HepG2 (cell line): ENCODE data around the gene NME7. TPM values are rescaled to one million over a fixed set of nuclear protein-coding genes. Genes with fewer than 3 reads are reported as not detected.

Experiments
- ATAC-seq: fragments of 200-7000 bp; cut with Tn5 transposase; 3 replicates; pipeline ENCODE4 v1.9.1; 2020; ENCODE audit warnings: mild to moderate bottlenecking, moderate library complexity
- BruUV-seq: library from RNA; stranded (reverse); fragments of 400-500 nt; replicated peaks from 2 replicates; lab custom pipeline; 2021; lab: Mats Ljungman, UMichigan
- CTCF ChIA-PET: fragments of 300-600 bp; formaldehyde crosslinking; extraction: SDS; loops from one replicate; lab custom pipeline; 2021; ENCODE audit warnings: low total read pairs, inconsistent platforms, low intra/inter-chr PET ratio; lab: Yijun Ruan, JAX
- POLR2A ChIA-PET: fragments of 350-600 bp; sonication (Branson Sonifier 250); formaldehyde crosslinking; loops from one replicate; lab custom pipeline; 2020; ENCODE audit warnings: antibody characterized with exemption, inconsistent platforms; lab: Yijun Ruan, JAX
- DNase-seq: peaks from one replicate; pipeline ENCODE4 v3.0.0-alpha.2; 2015; ENCODE audit warnings: low spot score
- FAIRE-seq: peaks from 3 replicates; lab custom pipeline; 2011; peaks lifted over from hg19 to GRCh38; lab: Jason Lieb, UNC
- H2AFZ ChIP-seq: one replicate; pipeline ENCODE4 v1.6.1; 2011; ENCODE audit warnings: low read length, inconsistent platforms
- H3K27ac ChIP-seq: fragments of 300-600 bp; 3 replicates; pipeline ENCODE4 v1.8.0; 2011; ENCODE audit warnings: mixed run types, mild to moderate bottlenecking, mixed read lengths, low read length, inconsistent platforms; ENCODE audit not compliant: insufficient read depth; ENCODE audit errors: extremely low read length
- H3K27me3 ChIP-seq, 2 experiments: fragments of 200-600 bp in 1 of 2; 2 replicates in 1 of 2; 3 replicates in 1 of 2; pipeline versions ENCODE4 v1.6.0 to v1.8.0; 2011; ENCODE audit warnings: low read length in 2 of 2, mild to moderate bottlenecking in 2 of 2, moderate library complexity in 2 of 2, inconsistent platforms in 1 of 2; ENCODE audit not compliant: insufficient read depth in 2 of 2, control insufficient read depth in 1 of 2
- H3K36me3 ChIP-seq, 2 experiments: fragments of 200-600 bp in 1 of 2; replicated peaks in 1 of 2; 2 replicates in 1 of 2; 3 replicates in 1 of 2; pipeline versions ENCODE4 v1.5.1 to v1.8.0; 2011; ENCODE audit warnings: low read length in 2 of 2, inconsistent platforms in 1 of 2; ENCODE audit not compliant: insufficient read depth in 2 of 2, control insufficient read depth in 1 of 2
- H3K4me1 ChIP-seq: 2 replicates; pipeline ENCODE4 v1.5.1; 2012; ENCODE audit warnings: low read length, inconsistent platforms; ENCODE audit not compliant: insufficient read depth
- H3K4me2 ChIP-seq: 2 replicates; pipeline ENCODE4 v1.6.0; 2011; ENCODE audit warnings: low read depth, low read length, inconsistent platforms
- H3K4me3 ChIP-seq, 3 experiments: fragments of 200-600 bp in 1 of 3; sonication (generic), shearing (Covaris generic) in 1 of 3; replicated peaks in 1 of 3; 2 replicates each; pipeline ENCODE4 v1.5.1; 2011 to 2016; ENCODE audit warnings: low read length in 3 of 3, inconsistent platforms in 2 of 3, low read depth in 2 of 3, mild to moderate bottlenecking in 2 of 3, control low read depth in 1 of 3, mixed read lengths in 1 of 3; ENCODE audit not compliant: insufficient read depth in 1 of 3
- H3K79me2 ChIP-seq: one replicate; pipeline ENCODE4 v1.6.1; 2011; ENCODE audit warnings: low read length, inconsistent platforms; ENCODE audit not compliant: insufficient read depth
- H3K9ac ChIP-seq: 2 replicates; pipeline ENCODE4 v1.6.0; 2011; ENCODE audit warnings: mild to moderate bottlenecking, low read depth, low read length, inconsistent platforms; ENCODE audit not compliant: insufficient read depth
- H3K9me3 ChIP-seq: 2 replicates; pipeline ENCODE4 v1.5.1; 2012; ENCODE audit warnings: mild to moderate bottlenecking, low read length
- H4K20me1 ChIP-seq: 2 replicates; pipeline ENCODE4 v1.6.0; 2011; ENCODE audit warnings: inconsistent platforms, mild to moderate bottlenecking, low read length, moderate library complexity; ENCODE audit not compliant: insufficient read depth
- BRD4 ChIP-seq: sonication (generic); formaldehyde crosslinking; IDR thresholded peaks from 2 replicates; pipeline ENCODE4 v1.4.0; 2020; ENCODE audit warnings: missing genetic modification reagents
- CHD2 ChIP-seq: IDR thresholded peaks from 2 replicates; pipeline ENCODE4 v1.6.1; 2011; ENCODE audit warnings: low read depth, low read length, improper control_type of control experiment
- DPF2 ChIP-seq: sonication (generic); formaldehyde crosslinking; IDR thresholded peaks from 2 replicates; pipeline ENCODE4 v1.4.0; 2020; ENCODE audit warnings: mild to moderate bottlenecking, low read depth, missing genetic modification reagents, borderline replicate concordance
- ELF4 ChIP-seq: sonication (generic); formaldehyde crosslinking; IDR thresholded peaks from 2 replicates; pipeline ENCODE4 v1.5.0; 2020; ENCODE audit warnings: missing genetic modification reagents, mild to moderate bottlenecking, moderate library complexity, borderline replicate concordance
- MAF1 ChIP-seq: sonication (generic); formaldehyde crosslinking; IDR thresholded peaks from 2 replicates; pipeline ENCODE4 v1.5.0; 2020; ENCODE audit warnings: missing genetic modification reagents, borderline replicate concordance
- MAFF ChIP-seq: IDR thresholded peaks from 2 replicates; pipeline ENCODE4 v1.6.1; 2011; ENCODE audit warnings: low read depth, low read length, improper control_type of control experiment
- RAD21 ChIP-seq: fragments of 450-650 bp; formaldehyde crosslinking; IDR thresholded peaks from 2 replicates; pipeline ENCODE4 v1.5.0; 2020; ENCODE audit warnings: mild to moderate bottlenecking
- RBM39 ChIP-seq: fragments of 200-400 bp; formaldehyde crosslinking; IDR thresholded peaks from one replicate; pipeline ENCODE4 v1.6.1; 2018; ENCODE audit warnings: antibody characterized with exemption, mild to moderate bottlenecking, low read depth, low read length; ENCODE audit not compliant: poor library complexity, severe bottlenecking
- SIX4 ChIP-seq: sonication (generic); formaldehyde crosslinking; IDR thresholded peaks from 2 replicates; pipeline ENCODE4 v1.4.0; 2020; ENCODE audit warnings: missing genetic modification reagents
- ZC3H4 ChIP-seq: sonication (generic); formaldehyde crosslinking; IDR thresholded peaks from 2 replicates; pipeline ENCODE4 v1.4.0; 2020; ENCODE audit warnings: missing genetic modification reagents, borderline replicate concordance
- ZFY ChIP-seq: sonication (generic); formaldehyde crosslinking; IDR thresholded peaks from 2 replicates; pipeline ENCODE4 v1.4.0; 2020; ENCODE audit warnings: missing genetic modification reagents
- ZNF180 ChIP-seq: sonication (generic); formaldehyde crosslinking; IDR thresholded peaks from 2 replicates; pipeline ENCODE4 v1.4.0; 2020; ENCODE audit warnings: low read depth, missing genetic modification reagents, borderline replicate concordance
- ZNF230 ChIP-seq: sonication (generic); formaldehyde crosslinking; IDR thresholded peaks from 2 replicates; pipeline ENCODE4 v1.4.0; 2020; ENCODE audit warnings: mild to moderate bottlenecking, missing genetic modification reagents
- ZNF616 ChIP-seq: sonication (generic); formaldehyde crosslinking; IDR thresholded peaks from 2 replicates; pipeline ENCODE4 v1.5.0; 2020; ENCODE audit warnings: low read depth, mild to moderate bottlenecking, missing genetic modification reagents
- ZNF720 ChIP-seq: sonication (generic); formaldehyde crosslinking; IDR thresholded peaks from 2 replicates; pipeline ENCODE4 v1.4.0; 2020; ENCODE audit warnings: missing genetic modification reagents
- WGBS: methylation state at CpG from one replicate; pipeline ENCODE4 v1.1.6; 2017; ENCODE audit warnings: low lambda C conversion rate; 5-methylcytosine and 5-hydroxymethylcytosine counted together
- in situ Hi-C: cut with HindIII; loops from 2 replicates; pipeline ENCODE4 v1.10.0; 2017; ENCODE audit warnings: low pct_unique_long_range_greater_than_20kb; ENCODE audit not compliant: extremely low pct_ligation_motif_present
- intact Hi-C: fragments of 100-400 bp; cut with micrococcal nuclease; formaldehyde crosslinking; loops from one replicate; pipeline ENCODE4 v1.10.0; 2022; ENCODE audit not compliant: unreplicated experiment
- polyA plus RNA-seq, 8 experiments: library from polyadenylated mRNA; depleted of rRNA in 3 of 8; stranded (reverse) in 7 of 8; unstranded in 1 of 8; fragments of >200 nt; fragmentation: Illumina TruSeq in 4 of 8; extraction: Trizol in 4 of 8; gene quantifications; 2 replicates each; pipeline versions ENCODE4 v1.2.1 to v1.2.3, GENCODE V29; 2011 to 2016; ENCODE audit warnings: low read depth in 4 of 8, missing spikeins in 1 of 8, mixed read lengths in 1 of 8; ENCODE audit not compliant: insufficient read depth in 1 of 8
- total RNA-seq, 5 experiments: library from RNA; depleted of rRNA; stranded (reverse); fragments of >200 nt; fragmentation: Illumina TruSeq; extraction: Trizol; gene quantifications; 2 replicates each; pipeline ENCODE4 v1.2.3, GENCODE V29; 2016; ENCODE audit warnings: low read depth in 1 of 5
- TF ChIP-seq, protein P1 (sequence below): sonication (generic); formaldehyde crosslinking; IDR thresholded peaks from 2 replicates; pipeline ENCODE4 v1.8.1; 2023; ENCODE audit warnings: mild to moderate bottlenecking, inconsistent platforms, moderate library complexity, missing genetic modification reagents, borderline replicate concordance
- TF ChIP-seq, protein P2 (sequence below): fragments of 450-650 bp; IDR thresholded peaks from 2 replicates; pipeline ENCODE4 v1.6.1; 2017

NME7 gene
- total and polyA plus RNA-seq, 2 of the 13 experiments (the other 11 are each of a cell fraction or from before 2014, with no cell fraction given), result 9.4 to 22.5 TPM

DNA sequence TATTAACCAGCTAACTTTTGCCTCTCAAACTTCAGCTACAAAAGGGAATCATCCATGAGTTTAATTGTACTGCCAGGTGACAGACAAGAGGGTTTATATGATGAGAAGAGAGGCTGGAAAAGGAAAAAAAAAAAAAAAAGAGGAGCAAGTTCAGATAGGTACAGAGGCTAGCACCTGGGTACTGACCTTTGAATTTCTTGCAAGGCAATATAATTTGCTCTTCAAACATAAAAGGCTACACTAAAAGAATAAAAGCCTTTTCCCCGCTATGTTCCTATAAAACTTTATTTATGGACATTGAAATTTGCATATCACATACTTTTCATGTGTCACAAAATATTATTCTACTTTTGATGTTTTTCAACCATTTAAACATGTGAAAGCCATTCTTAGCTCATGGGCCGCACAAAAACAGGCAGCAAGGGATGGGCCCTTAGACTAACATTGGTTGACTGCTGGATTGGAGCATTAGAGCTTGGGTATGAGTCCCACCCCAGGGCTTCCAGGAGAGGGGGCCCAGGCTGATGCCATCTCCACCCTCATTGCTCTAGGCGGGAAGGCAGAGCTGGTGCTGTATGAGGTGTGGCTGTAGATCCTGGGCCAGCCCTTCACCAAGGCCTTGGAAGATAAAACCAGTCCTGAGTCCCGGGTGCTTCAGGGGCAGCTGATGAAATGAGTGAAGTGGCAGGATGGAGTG, 216.8 kb downstream of the NME7 start:
- H3K27ac ChIP-seq, result no peak overlapping the region
- H3K9me3 ChIP-seq, result no peaks in the 10 kb centered on the region
- H3K79me2 ChIP-seq, result no peaks in the 10 kb centered on the region
- 97% methylated on average over 4 of the region's 4 CpGs for WGBS
- no peaks in the 10 kb centered on the region for H3K27me3 ChIP-seq
- no peak overlapping the region for H2AFZ ChIP-seq
- ATAC-seq, result no peak
- H3K36me3 ChIP-seq, result no peaks in the 10 kb centered on the region
- no peak overlapping the region for H3K9ac ChIP-seq
- in situ Hi-C loops (no loop called here), intact Hi-C loops (no loop called here)
- POLR2A ChIA-PET, result interaction anchor here (2.0 kb wide), 1 partner anchor 45 kb away, joined by 8 read pairs; no protein-coding TSS in a partner anchor
- no peak for DNase-seq
- H3K4me1 ChIP-seq, result peaks cover 55% of the 10 kb centered on the region
- no peak overlapping the region for H3K4me2 ChIP-seq
- no TSS peak for BruUV-seq
- no peaks in the 10 kb centered on the region for H4K20me1 ChIP-seq
- CTCF ChIA-PET, result no interaction called here
- no peak for FAIRE-seq
- TF ChIP-seq ZFY (CRISPR knock-in tag), result no peak
- no peak for TF ChIP-seq ZC3H4 (CRISPR knock-in tag)
- TF ChIP-seq, protein P1, sequence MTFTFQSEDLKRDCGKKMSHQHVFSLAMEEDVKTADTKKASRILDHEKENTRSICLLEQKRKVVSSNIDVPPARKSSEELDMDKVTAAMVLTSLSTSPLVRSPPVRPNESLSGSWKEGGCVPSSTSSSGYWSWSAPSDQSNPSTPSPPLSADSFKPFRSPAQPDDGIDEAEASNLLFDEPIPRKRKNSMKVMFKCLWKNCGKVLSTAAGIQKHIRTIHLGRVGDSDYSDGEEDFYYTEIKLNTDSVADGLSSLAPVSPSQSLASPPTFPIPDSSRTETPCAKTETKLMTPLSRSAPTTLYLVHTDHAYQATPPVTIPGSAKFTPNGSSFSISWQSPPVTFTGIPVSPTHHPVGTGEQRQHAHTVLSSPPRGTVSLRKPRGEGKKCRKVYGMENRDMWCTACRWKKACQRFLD (CRISPR knock-in tag), result no peak
- no peak for TF ChIP-seq RAD21 (CRISPR knock-in tag)
- no peak for TF ChIP-seq RBM39
- TF ChIP-seq ZNF180 (CRISPR knock-in tag), result no peak
- no peak for TF ChIP-seq DPF2 (CRISPR knock-in tag)
- no peak for TF ChIP-seq MAFF
- TF ChIP-seq ZNF720 (CRISPR knock-in tag), result no peak
- TF ChIP-seq SIX4 (CRISPR knock-in tag), result no peak
- TF ChIP-seq, protein P2, sequence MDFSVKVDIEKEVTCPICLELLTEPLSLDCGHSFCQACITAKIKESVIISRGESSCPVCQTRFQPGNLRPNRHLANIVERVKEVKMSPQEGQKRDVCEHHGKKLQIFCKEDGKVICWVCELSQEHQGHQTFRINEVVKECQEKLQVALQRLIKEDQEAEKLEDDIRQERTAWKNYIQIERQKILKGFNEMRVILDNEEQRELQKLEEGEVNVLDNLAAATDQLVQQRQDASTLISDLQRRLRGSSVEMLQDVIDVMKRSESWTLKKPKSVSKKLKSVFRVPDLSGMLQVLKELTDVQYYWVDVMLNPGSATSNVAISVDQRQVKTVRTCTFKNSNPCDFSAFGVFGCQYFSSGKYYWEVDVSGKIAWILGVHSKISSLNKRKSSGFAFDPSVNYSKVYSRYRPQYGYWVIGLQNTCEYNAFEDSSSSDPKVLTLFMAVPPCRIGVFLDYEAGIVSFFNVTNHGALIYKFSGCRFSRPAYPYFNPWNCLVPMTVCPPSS, result no peak
- no peak for TF ChIP-seq MAF1 (CRISPR knock-in tag)
- no peak for TF ChIP-seq ELF4 (CRISPR knock-in tag)
- TF ChIP-seq BRD4, result no peak
- TF ChIP-seq ZNF616 (CRISPR knock-in tag), result no peak
- no peak for TF ChIP-seq CHD2
- no peak for TF ChIP-seq ZNF230 (CRISPR knock-in tag)
- TF ChIP-seq, all 625 proteins: peak for 0
- no peak overlapping the region for H3K4me3 ChIP-seq
